Epithelial cell of proximal tubule (primary cell): ENCODE measurements around the gene OLIG1. TPM values are rescaled to one million over a fixed set of nuclear protein-coding genes. Genes with fewer than 3 reads are reported as not detected.

Source experiments
- DNase-seq: peaks from one replicate; pipeline ENCODE4 v3.0.0-alpha.2; 2011; ENCODE audit warnings: low read depth
- H3K4me3 ChIP-seq: 2 replicates; pipeline ENCODE4 v1.5.1; 2011; ENCODE audit warnings: low read depth, mild to moderate bottlenecking, low read length
- CTCF ChIP-seq: conservative IDR thresholded peaks from 2 replicates; pipeline ENCODE4 v1.5.1; 2012; ENCODE audit warnings: low read depth, mild to moderate bottlenecking, low read length
- total RNA-seq: library from RNA; depleted of rRNA; stranded (reverse); fragments of >200 nt; gene quantifications from 2 replicates; pipeline ENCODE4 v1.2.3, GENCODE V29; 2015

The OLIG1 gene
- total RNA-seq, 1 donor from 2014 or later = not detected

GRCh38 chr21:33051925-33052324 lies 18.0 kb upstream of the OLIG1 start:
- DNase-seq = no peak
- no peak overlapping the region for H3K4me3 ChIP-seq
- no peak for TF ChIP-seq CTCF

- DNase-seq = no peak
- no peak for TF ChIP-seq CTCF
- H3K4me3 ChIP-seq = no peak overlapping the region
Observed at GRCh38 chr21:33053951-33054350, 16.0 kb upstream of the OLIG1 start.

GRCh38 chr21:33055991-33056390 lies 13.9 kb upstream of the OLIG1 start:
- no peak for TF ChIP-seq CTCF
- DNase-seq = no peak

GRCh38 chr21:33057385-33057940 lies 12.5 kb upstream of the OLIG1 start:
- no peak overlapping the region for H3K4me3 ChIP-seq
- no peak for DNase-seq
- TF ChIP-seq CTCF = no peak

More at GRCh38 chr21:33055991-33056390, 13.9 kb upstream of the OLIG1 start:
- no peak overlapping the region for H3K4me3 ChIP-seq

GRCh38 chr21:33058527-33058926 lies 11.4 kb upstream of the OLIG1 start:
- DNase-seq = no peak
- TF ChIP-seq CTCF = no peak
- H3K4me3 ChIP-seq = no peak overlapping the region

GRCh38 chr21:33058957-33059356 lies 11.0 kb upstream of the OLIG1 start:
- DNase-seq = no peak
- TF ChIP-seq CTCF = no peak
- H3K4me3 ChIP-seq = no peak overlapping the region

GRCh38 chr21:33059380-33059841 lies 10.5 kb upstream of the OLIG1 start:
- no peak overlapping the region for H3K4me3 ChIP-seq

More at GRCh38 chr21:33059380-33059841, 10.5 kb upstream of the OLIG1 start:
- DNase-seq = no peak
- no peak for TF ChIP-seq CTCF
